GM13976 (cell line): ENCODE data around the gene TXK.
A peak's percentile ranks its signal among the peaks of the same experiment; 100 is the strongest.

ENCODE experiments used
- DNase-seq: peaks from one replicate; pipeline ENCODE4 v3.0.0; 2012; ENCODE audit warnings: low spot score
- in situ Hi-C: fragments of 300-500 bp; cut with MboI; formaldehyde crosslinking; loops from one replicate; pipeline ENCODE4 v1.12.0; 2022; ENCODE audit warnings: low sequenced_read_pairs, mixed read lengths, inconsistent platforms; ENCODE audit not compliant: unreplicated experiment
- TF ChIP-seq, protein P1 (sequence below): IDR thresholded peaks from 2 replicates; pipeline ENCODE4 v1.5.1; 2012; ENCODE audit warnings: borderline replicate concordance, mild to moderate bottlenecking; ENCODE audit not compliant: insufficient read depth; ENCODE audit errors: extremely low read depth, missing control alignments, control extremely low read depth

The TXK gene

GRCh38 chr4:48153791-48154550 is 19.9 kb upstream of the TXK start:
- peak; percentile 21 for DNase-seq
- in situ Hi-C loops = no loop called here
- TF ChIP-seq, protein P1, sequence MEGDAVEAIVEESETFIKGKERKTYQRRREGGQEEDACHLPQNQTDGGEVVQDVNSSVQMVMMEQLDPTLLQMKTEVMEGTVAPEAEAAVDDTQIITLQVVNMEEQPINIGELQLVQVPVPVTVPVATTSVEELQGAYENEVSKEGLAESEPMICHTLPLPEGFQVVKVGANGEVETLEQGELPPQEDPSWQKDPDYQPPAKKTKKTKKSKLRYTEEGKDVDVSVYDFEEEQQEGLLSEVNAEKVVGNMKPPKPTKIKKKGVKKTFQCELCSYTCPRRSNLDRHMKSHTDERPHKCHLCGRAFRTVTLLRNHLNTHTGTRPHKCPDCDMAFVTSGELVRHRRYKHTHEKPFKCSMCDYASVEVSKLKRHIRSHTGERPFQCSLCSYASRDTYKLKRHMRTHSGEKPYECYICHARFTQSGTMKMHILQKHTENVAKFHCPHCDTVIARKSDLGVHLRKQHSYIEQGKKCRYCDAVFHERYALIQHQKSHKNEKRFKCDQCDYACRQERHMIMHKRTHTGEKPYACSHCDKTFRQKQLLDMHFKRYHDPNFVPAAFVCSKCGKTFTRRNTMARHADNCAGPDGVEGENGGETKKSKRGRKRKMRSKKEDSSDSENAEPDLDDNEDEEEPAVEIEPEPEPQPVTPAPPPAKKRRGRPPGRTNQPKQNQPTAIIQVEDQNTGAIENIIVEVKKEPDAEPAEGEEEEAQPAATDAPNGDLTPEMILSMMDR = no peak

- in situ Hi-C loops = no loop called here
- TF ChIP-seq, protein P1 = no peak
- no peak for DNase-seq
These were observed 18.2 kb upstream of the TXK start for GRCh38 chr4:48152259-48152658.

DNA sequence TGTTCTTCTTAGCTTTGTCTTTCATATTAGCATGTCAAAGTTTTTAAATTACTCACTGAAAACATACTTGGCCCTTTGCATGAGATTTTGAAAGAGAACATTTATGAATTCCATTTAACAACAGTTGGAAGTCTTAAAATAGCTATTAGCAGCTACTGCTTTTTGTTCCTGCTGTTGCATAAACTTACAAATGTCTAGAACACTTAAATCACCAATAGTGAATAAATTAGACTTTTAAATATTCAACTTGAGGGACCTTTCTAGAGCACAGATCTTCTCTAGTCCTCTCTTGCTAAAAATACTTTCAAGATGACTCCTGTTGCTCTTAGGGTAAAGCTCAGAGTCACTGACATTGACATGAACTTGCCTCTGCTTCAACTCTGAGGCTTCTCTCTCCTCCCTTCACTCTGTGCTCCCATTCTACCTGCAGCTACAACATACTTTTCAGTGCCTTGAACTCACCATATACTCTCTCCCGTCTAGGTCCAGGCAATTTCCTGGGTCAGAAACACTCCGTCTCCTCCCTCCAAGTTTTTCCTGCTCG is 15.8 kb upstream of the TXK start:
- in situ Hi-C loops = loop anchor here (25.0 kb wide), 1 partner anchor 387 kb away; no protein-coding TSS in a partner anchor
- DNase-seq = no peak
- TF ChIP-seq, protein P1 = no peak

GRCh38 chr4:48147621-48148020 is 13.6 kb upstream of the TXK start:
- in situ Hi-C loops = loop anchor here (25.0 kb wide), 1 partner anchor 390 kb away; no protein-coding TSS in a partner anchor
- TF ChIP-seq, protein P1 = no peak
- DNase-seq = no peak

GRCh38 chr4:48141048-48141447 is 7.0 kb upstream of the TXK start:
- DNase-seq = peak; percentile 34
- TF ChIP-seq, protein P1 = no peak
- in situ Hi-C loops = loop anchor here (25.0 kb wide), 1 partner anchor 396 kb away; no protein-coding TSS in a partner anchor

GRCh38 chr4:48139691-48140090 is 5.6 kb upstream of the TXK start:
- DNase-seq = no peak
- TF ChIP-seq, protein P1 = no peak
- in situ Hi-C loops = loop anchor here (25.0 kb wide), 1 partner anchor 398 kb away; no protein-coding TSS in a partner anchor
